NB4 (cell line): ENCODE measurements around the gene ENTPD5.
"Not testable (repeated sequence)": the region's sequence is repeated elsewhere in the genome, so short reads cannot be mapped to it uniquely, and the experiment has no call there.

ENCODE experiments used
- DNase-seq: peaks from one replicate; pipeline ENCODE4 v3.0.0; 2010; ENCODE audit warnings: low read depth
- H3K4me3 ChIP-seq: one replicate; pipeline ENCODE4 v1.5.1; 2011; ENCODE audit warnings: mild to moderate bottlenecking, low read depth, low read length, moderate library complexity
- MYC ChIP-seq: IDR thresholded peaks from 2 replicates; pipeline ENCODE4 v1.6.1; 2011; ENCODE audit warnings: low read depth, low read length
- POLR2A ChIP-seq: IDR thresholded peaks from 2 replicates; pipeline ENCODE4 v1.6.1; 2011; ENCODE audit warnings: mild to moderate bottlenecking; ENCODE audit not compliant: insufficient read length; ENCODE audit errors: extremely low read depth
- TF ChIP-seq, protein P1 (sequence below): IDR thresholded peaks from 2 replicates; pipeline ENCODE4 v1.6.1; 2011; ENCODE audit warnings: low read depth, low read length
- TF ChIP-seq, protein P2 (sequence below): IDR thresholded peaks from one replicate; pipeline ENCODE4 v1.5.1; 2012; ENCODE audit warnings: low read depth, low read length

Gene ENTPD5

DNA sequence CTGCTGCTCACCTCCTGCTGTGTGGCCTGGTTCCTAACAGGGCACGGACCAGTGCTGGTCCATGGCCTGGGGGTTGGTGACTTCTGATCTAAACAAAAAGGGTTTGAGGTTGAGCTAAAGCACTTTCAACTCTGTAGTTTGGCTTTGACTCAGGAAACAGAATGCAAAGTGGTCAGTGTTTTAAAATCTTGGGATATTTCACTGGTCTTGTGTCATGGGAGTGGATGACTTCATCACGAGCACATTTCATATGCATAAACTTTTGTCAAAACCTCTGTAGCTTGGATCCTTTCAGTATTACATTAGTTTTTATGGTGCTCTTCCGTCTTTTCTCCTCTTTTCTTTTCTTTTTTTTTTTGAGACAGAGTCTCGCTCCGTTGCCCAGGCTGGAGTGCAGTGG lies 94.8 kb downstream of the ENTPD5 start:
- TF ChIP-seq, protein P1, sequence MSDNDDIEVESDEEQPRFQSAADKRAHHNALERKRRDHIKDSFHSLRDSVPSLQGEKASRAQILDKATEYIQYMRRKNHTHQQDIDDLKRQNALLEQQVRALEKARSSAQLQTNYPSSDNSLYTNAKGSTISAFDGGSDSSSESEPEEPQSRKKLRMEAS, result no peak
- TF ChIP-seq, protein P2, sequence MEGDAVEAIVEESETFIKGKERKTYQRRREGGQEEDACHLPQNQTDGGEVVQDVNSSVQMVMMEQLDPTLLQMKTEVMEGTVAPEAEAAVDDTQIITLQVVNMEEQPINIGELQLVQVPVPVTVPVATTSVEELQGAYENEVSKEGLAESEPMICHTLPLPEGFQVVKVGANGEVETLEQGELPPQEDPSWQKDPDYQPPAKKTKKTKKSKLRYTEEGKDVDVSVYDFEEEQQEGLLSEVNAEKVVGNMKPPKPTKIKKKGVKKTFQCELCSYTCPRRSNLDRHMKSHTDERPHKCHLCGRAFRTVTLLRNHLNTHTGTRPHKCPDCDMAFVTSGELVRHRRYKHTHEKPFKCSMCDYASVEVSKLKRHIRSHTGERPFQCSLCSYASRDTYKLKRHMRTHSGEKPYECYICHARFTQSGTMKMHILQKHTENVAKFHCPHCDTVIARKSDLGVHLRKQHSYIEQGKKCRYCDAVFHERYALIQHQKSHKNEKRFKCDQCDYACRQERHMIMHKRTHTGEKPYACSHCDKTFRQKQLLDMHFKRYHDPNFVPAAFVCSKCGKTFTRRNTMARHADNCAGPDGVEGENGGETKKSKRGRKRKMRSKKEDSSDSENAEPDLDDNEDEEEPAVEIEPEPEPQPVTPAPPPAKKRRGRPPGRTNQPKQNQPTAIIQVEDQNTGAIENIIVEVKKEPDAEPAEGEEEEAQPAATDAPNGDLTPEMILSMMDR, result no peak
- no peak for TF ChIP-seq MYC
- no peak for TF ChIP-seq POLR2A
- H3K4me3 ChIP-seq, result no peak overlapping the region
- no peak for DNase-seq

DNA sequence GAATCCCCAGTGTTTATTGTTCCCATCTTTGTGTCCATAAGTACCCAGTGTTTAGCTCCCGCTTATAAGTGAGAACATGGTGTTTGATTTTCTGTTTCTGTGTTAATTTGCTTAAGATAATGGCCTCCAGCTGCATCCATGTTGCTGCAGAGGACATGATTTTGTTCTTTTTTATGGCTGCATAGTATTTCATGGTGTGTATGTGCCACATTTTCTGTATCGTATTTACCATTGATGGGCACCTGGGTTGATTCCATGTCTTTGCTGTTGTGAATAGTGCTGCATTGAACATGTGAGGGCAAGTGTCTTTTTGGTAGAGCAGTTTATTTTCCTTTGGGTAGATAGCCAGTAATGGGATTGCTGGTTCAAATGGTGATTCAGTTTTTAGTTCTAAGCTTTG lies 99.6 kb downstream of the ENTPD5 start:
- H3K4me3 ChIP-seq, DNase-seq: not testable (repeated sequence)

GRCh38 chr14:73916324-73916723 lies 102.8 kb downstream of the ENTPD5 start:
- DNase-seq, result no peak
- H3K4me3 ChIP-seq, result no peak overlapping the region
- TF ChIP-seq POLR2A, result no peak
- TF ChIP-seq MYC, result no peak
- TF ChIP-seq, protein P1, result no peak
- TF ChIP-seq, protein P2, result no peak

- TF ChIP-seq MYC (no peak), POLR2A (no peak)
- TF ChIP-seq, protein P2, result no peak
- TF ChIP-seq, protein P1, result no peak
- no peak for DNase-seq
- H3K4me3 ChIP-seq, result no peak overlapping the region
These were observed 105.8 kb downstream of the ENTPD5 start for GRCh38 chr14:73913256-73913655.

DNA sequence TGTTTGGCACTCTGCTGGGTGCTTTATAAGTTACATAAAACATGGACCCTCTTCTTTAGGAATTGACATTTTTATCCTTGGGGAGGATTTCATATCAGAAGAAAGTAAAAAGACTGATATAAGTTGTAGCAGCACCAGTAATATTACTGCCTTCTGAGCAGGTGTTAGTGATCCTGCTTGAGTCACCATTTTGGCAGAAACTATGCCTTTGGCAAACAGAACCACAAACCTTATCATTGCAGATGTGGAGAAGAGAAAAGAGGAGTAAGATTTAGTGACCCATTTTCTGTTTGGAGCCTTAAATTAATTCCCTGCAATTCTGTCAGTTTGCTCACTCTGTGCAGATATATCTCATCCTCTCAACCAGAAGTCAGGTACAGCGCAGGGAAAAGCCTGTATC lies 109.4 kb downstream of the ENTPD5 start:
- DNase-seq, result no peak
- TF ChIP-seq, protein P2, result no peak
- no peak for TF ChIP-seq MYC
- TF ChIP-seq, protein P1, result no peak
- no peak for TF ChIP-seq POLR2A
- no peak overlapping the region for H3K4me3 ChIP-seq
